ENCODE results near the gene GPR176.

Gene GPR176

DNA sequence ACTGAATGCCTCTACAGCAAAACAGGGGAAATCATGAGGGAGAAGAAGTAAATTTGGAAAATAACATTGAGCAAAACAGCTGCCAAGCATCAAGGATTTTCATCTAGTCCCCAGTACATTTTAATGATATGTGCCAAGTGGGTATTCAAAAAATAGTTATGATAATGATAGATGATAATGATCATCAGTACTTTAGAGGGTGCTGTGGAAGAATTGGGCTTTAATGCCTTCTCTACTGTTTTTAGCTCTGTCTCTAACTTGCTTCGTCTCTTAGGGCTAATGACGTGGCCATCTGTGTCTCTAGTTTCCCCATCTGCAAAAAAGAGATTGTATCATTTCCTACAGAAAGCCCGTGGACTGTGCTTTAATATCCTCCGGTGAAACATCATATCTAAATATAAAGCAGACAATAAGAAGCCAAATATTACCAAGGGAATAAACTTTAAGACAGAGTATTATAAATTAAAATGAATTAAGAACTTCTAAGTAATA lies 127.2 kb downstream of the GPR176 start:
- H3K36me3 ChIP-seq (ENCODE audit: control insufficient read depth, insufficient read depth, low read length) = no peaks in the 10 kb centered on the region
- no peaks in the 10 kb centered on the region for H3K27me3 ChIP-seq (replicated peaks; ENCODE audit: control insufficient read depth, insufficient read depth, low read length)
- no peak overlapping the region for H3K4me3 ChIP-seq (replicated peaks; ENCODE audit: low read depth, low read length)
- DNase-seq (ENCODE audit: extremely low read depth, insufficient read length) = no peak
- TF ChIP-seq, protein P1, sequence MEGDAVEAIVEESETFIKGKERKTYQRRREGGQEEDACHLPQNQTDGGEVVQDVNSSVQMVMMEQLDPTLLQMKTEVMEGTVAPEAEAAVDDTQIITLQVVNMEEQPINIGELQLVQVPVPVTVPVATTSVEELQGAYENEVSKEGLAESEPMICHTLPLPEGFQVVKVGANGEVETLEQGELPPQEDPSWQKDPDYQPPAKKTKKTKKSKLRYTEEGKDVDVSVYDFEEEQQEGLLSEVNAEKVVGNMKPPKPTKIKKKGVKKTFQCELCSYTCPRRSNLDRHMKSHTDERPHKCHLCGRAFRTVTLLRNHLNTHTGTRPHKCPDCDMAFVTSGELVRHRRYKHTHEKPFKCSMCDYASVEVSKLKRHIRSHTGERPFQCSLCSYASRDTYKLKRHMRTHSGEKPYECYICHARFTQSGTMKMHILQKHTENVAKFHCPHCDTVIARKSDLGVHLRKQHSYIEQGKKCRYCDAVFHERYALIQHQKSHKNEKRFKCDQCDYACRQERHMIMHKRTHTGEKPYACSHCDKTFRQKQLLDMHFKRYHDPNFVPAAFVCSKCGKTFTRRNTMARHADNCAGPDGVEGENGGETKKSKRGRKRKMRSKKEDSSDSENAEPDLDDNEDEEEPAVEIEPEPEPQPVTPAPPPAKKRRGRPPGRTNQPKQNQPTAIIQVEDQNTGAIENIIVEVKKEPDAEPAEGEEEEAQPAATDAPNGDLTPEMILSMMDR (IDR thresholded peaks at IDR 0.05; ENCODE audit: insufficient read depth, low read length, poor library complexity, severe bottlenecking) = no peak

DNA sequence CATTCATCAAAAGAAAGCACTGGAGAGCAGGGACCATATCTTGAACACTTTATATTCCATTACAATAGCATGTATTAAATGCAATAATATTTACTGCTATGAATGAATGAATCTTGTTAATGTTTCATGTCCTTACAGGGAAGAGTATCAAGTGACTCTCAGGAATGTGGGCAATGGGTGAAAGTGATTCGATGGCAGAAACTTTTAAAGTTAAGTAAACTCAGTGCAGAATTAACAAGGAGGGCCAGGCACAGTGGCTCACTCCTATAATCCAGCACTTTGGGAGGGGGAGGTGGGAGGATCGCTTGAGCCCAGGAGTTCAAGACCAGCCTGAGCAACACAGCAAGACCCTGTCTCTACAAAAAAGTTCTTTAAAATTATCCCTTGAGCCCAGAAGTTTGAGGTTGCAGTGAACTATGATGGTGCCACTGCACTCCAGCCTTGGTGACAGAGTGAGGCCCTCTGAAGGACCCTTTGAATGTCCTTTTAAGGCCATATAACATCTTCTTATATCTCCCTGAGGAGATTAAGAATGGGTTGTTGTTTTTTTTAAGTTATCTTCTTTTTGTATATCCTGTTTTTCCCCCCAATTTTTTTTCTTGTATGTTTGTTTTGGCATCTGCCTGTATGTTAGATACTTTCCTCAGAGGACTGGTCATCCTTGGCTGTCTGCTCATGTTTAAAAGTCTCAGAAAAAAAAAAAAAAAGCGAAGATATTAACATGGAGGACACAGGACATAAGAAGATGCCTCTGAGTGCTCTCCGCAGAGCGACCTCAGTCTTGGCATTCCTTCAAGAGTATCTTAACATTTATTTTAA lies 127.8 kb downstream of the GPR176 start:
- TF ChIP-seq, protein P1 (IDR thresholded peaks at IDR 0.05; ENCODE audit: insufficient read depth, low read length, poor library complexity, severe bottlenecking) = no peak
- DNase-seq (ENCODE audit: extremely low read depth, insufficient read length) = no peak
- no peak overlapping the region for H3K4me3 ChIP-seq (replicated peaks; ENCODE audit: low read depth, low read length)
- H3K36me3 ChIP-seq (ENCODE audit: control insufficient read depth, insufficient read depth, low read length) = no peaks in the 10 kb centered on the region
- H3K27me3 ChIP-seq (replicated peaks; ENCODE audit: control insufficient read depth, insufficient read depth, low read length) = no peaks in the 10 kb centered on the region

GRCh38 chr15:39789736-39790135 lies 130.3 kb downstream of the GPR176 start:
- Histone ChIP-seq H3K36me3 (ENCODE audit: control insufficient read depth, insufficient read depth, low read length) (no peaks in the 10 kb centered on the region), H3K27me3 (replicated peaks; ENCODE audit: control insufficient read depth, insufficient read depth, low read length) (no peaks in the 10 kb centered on the region), H3K4me3 (replicated peaks; ENCODE audit: low read depth, low read length) (no peak overlapping the region)
- TF ChIP-seq, protein P1 (IDR thresholded peaks at IDR 0.05; ENCODE audit: insufficient read depth, low read length, poor library complexity, severe bottlenecking) = no peak
- DNase-seq (ENCODE audit: extremely low read depth, insufficient read length) = no peak

DNA sequence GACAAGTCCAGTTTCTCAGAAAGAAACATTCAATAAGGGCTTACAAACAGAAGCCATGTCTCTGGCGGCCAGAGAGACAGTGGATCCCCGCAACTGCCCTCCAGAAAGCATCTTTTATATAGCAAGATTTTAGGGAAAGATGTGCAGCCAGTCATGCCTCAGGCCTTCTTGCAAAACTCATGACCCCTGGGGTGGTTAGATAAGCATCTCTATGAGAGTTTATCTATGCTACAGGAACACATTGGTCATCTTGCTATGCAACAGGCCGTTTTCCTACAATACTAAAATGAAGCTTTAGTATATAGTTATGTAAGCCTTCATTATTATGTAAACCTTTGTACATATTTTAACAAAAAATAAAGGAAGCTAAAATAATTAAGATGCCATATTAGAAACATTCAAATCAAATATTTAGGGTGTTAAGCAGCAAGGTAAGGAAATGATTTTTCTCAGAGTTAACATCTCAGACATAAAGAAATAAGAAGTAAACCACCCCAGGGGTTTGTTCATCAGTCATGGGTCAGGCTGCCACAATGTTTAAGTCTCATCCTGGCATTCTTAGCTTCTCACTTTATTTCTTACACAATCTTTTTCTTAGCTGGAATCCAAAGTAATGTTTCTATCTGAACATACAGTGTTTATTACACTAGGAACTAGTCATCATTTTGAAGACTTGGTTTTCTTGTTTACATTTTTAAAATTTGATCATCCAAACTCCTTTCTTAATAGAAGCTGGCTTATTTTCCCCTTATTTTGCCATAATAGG lies 131.1 kb downstream of the GPR176 start:
- TF ChIP-seq, protein P1 (IDR thresholded peaks at IDR 0.05; ENCODE audit: insufficient read depth, low read length, poor library complexity, severe bottlenecking) = no peak
- no peaks in the 10 kb centered on the region for H3K36me3 ChIP-seq (ENCODE audit: control insufficient read depth, insufficient read depth, low read length)
- H3K27me3 ChIP-seq (replicated peaks; ENCODE audit: control insufficient read depth, insufficient read depth, low read length) = no peaks in the 10 kb centered on the region
- H3K4me3 ChIP-seq (replicated peaks; ENCODE audit: low read depth, low read length) = no peak overlapping the region
- no peak for DNase-seq (ENCODE audit: extremely low read depth, insufficient read length)

GRCh38 chr15:39788108-39788507 lies 132.0 kb downstream of the GPR176 start:
- Histone ChIP-seq H3K4me3 (replicated peaks; ENCODE audit: low read depth, low read length) (no peak overlapping the region), H3K27me3 (replicated peaks; ENCODE audit: control insufficient read depth, insufficient read depth, low read length) (no peaks in the 10 kb centered on the region), H3K36me3 (ENCODE audit: control insufficient read depth, insufficient read depth, low read length) (no peaks in the 10 kb centered on the region)
- no peak for DNase-seq (ENCODE audit: extremely low read depth, insufficient read length)
- TF ChIP-seq, protein P1 (IDR thresholded peaks at IDR 0.05; ENCODE audit: insufficient read depth, low read length, poor library complexity, severe bottlenecking) = no peak

Data from GM06990 (cell line).